Neural cell (in vitro differentiated cells): ENCODE data around the gene NTPCR. TPM values are rescaled to one million over a fixed set of nuclear protein-coding genes. Genes with fewer than 3 reads are reported as not detected.

Experiments used
- H2AFZ ChIP-seq: fragments of 200-600, 300-800 bp; sonication (generic), shearing (Covaris generic); 2 replicates; pipeline ENCODE4 v1.6.0; 2014; ENCODE audit warnings: low read depth, mild to moderate bottlenecking, antibody characterized with exemption, low read length, moderate library complexity
- H3F3A ChIP-seq: fragments of 200-600 bp; shearing (Covaris generic); 2 replicates; pipeline ENCODE4 v1.6.1; 2016; ENCODE audit warnings: mild to moderate bottlenecking, moderate library complexity, mixed read lengths, antibody characterized with exemption, low read length; ENCODE audit not compliant: insufficient read depth, poor library complexity, severe bottlenecking
- H3K27ac ChIP-seq: fragments of 200-600, 300-800 bp; sonication (generic), shearing (Covaris generic); 2 replicates; pipeline ENCODE4 v1.5.1; 2014; ENCODE audit warnings: mild to moderate bottlenecking, low read length, moderate library complexity
- H3K27me3 ChIP-seq: fragments of 300-800, 200-600 bp; sonication (generic), shearing (Covaris generic); 2 replicates; pipeline ENCODE4 v1.6.0; 2014; ENCODE audit warnings: mild to moderate bottlenecking, low read depth, low read length, moderate library complexity; ENCODE audit not compliant: insufficient read depth
- H3K36me3 ChIP-seq: fragments of 300-800, 200-600 bp; sonication (generic), shearing (Covaris generic); 2 replicates; pipeline ENCODE4 v1.5.1; 2014; ENCODE audit warnings: mild to moderate bottlenecking, antibody characterized with exemption, low read length, moderate library complexity; ENCODE audit not compliant: insufficient read depth
- H3K4me2 ChIP-seq: fragments of 300-800, 200-600 bp; sonication (generic), shearing (Covaris generic); 2 replicates; pipeline ENCODE4 v1.6.0; 2014; ENCODE audit warnings: mild to moderate bottlenecking, low read length
- H3K4me3 ChIP-seq: fragments of 300-800, 200-600 bp; sonication (generic), shearing (Covaris generic); 2 replicates; pipeline ENCODE4 v1.5.1; 2014; ENCODE audit warnings: mild to moderate bottlenecking, low read length, moderate library complexity
- H3K79me2 ChIP-seq: fragments of 200-600 bp; shearing (Covaris generic); replicated peaks from 2 replicates; pipeline ENCODE4 v1.6.0; 2014; ENCODE audit warnings: mild to moderate bottlenecking, low read length, moderate library complexity; ENCODE audit not compliant: insufficient read depth
- H3K9ac ChIP-seq: fragments of 300-800, 200-600 bp; sonication (generic), shearing (Covaris generic); 2 replicates; pipeline ENCODE4 v1.6.1; 2016; ENCODE audit warnings: mild to moderate bottlenecking, low read length, mixed read lengths
- H3K9me2 ChIP-seq: fragments of 200-600 bp; shearing (Covaris generic); 2 replicates; pipeline ENCODE4 v1.6.1; 2016; ENCODE audit warnings: mild to moderate bottlenecking, low read length, mixed read lengths; ENCODE audit not compliant: insufficient read depth
- H3K9me3 ChIP-seq: fragments of 200-600, 300-800 bp; sonication (generic), shearing (Covaris generic); 2 replicates; pipeline ENCODE4 v1.6.1; 2016; ENCODE audit warnings: mild to moderate bottlenecking, mixed run types, low read length, moderate library complexity, mixed read lengths
- H4K20me1 ChIP-seq: fragments of 200-600 bp; shearing (Covaris generic); 2 replicates; pipeline ENCODE4 v1.6.1; 2016; ENCODE audit warnings: mild to moderate bottlenecking, mixed run types; ENCODE audit not compliant: insufficient read depth
- CTCF ChIP-seq: fragments of 450-650 bp; IDR thresholded peaks from 2 replicates; pipeline ENCODE4 v1.5.1; 2014; ENCODE audit warnings: antibody characterized with exemption, mild to moderate bottlenecking, moderate library complexity; ENCODE audit not compliant: poor library complexity, severe bottlenecking
- EP300 ChIP-seq: fragments of 450-650 bp; conservative IDR thresholded peaks from 2 replicates; pipeline ENCODE4 v1.6.1; 2014; ENCODE audit warnings: antibody characterized with exemption, mild to moderate bottlenecking, moderate library complexity; ENCODE audit not compliant: poor library complexity, severe bottlenecking
- EZH2 ChIP-seq: fragments of 200-600, 300-800 bp; shearing (Covaris generic), sonication (generic); IDR thresholded peaks from 2 replicates; pipeline ENCODE4 v1.6.1; 2014; ENCODE audit warnings: antibody characterized with exemption, low read length, borderline replicate concordance, mild to moderate bottlenecking; ENCODE audit not compliant: insufficient read depth, poor library complexity, severe bottlenecking
- MXI1 ChIP-seq: fragments of 450-650 bp; conservative IDR thresholded peaks from 2 replicates; pipeline ENCODE4 v1.6.1; 2014; ENCODE audit warnings: antibody characterized with exemption, mild to moderate bottlenecking; ENCODE audit not compliant: poor library complexity, severe bottlenecking
- POLR2AphosphoS5 ChIP-seq: IDR thresholded peaks from 2 replicates; pipeline ENCODE4 v1.6.1; 2012
- RAD21 ChIP-seq: fragments of 450-650 bp; conservative IDR thresholded peaks from 2 replicates; pipeline ENCODE4 v1.6.1; 2014; ENCODE audit warnings: antibody characterized with exemption, mild to moderate bottlenecking, moderate library complexity
- REST ChIP-seq: IDR thresholded peaks from 2 replicates; pipeline ENCODE4 v1.6.1; 2012; ENCODE audit warnings: borderline replicate concordance
- SMC3 ChIP-seq: fragments of 450-650 bp; conservative IDR thresholded peaks from 2 replicates; pipeline ENCODE4 v1.6.1; 2014; ENCODE audit warnings: antibody characterized with exemption, mild to moderate bottlenecking, moderate library complexity; ENCODE audit not compliant: poor library complexity
- TAF1 ChIP-seq: IDR thresholded peaks from 2 replicates; pipeline ENCODE4 v1.6.1; 2012; ENCODE audit warnings: low read depth
- polyA plus RNA-seq: library from polyadenylated mRNA; depleted of rRNA; stranded (reverse); fragments of >200 nt; gene quantifications from 2 replicates; pipeline ENCODE4 v1.2.3, GENCODE V29; 2014

The NTPCR gene
- polyA plus RNA-seq, 1 donor from 2014 or later, result 36.7 TPM

DNA sequence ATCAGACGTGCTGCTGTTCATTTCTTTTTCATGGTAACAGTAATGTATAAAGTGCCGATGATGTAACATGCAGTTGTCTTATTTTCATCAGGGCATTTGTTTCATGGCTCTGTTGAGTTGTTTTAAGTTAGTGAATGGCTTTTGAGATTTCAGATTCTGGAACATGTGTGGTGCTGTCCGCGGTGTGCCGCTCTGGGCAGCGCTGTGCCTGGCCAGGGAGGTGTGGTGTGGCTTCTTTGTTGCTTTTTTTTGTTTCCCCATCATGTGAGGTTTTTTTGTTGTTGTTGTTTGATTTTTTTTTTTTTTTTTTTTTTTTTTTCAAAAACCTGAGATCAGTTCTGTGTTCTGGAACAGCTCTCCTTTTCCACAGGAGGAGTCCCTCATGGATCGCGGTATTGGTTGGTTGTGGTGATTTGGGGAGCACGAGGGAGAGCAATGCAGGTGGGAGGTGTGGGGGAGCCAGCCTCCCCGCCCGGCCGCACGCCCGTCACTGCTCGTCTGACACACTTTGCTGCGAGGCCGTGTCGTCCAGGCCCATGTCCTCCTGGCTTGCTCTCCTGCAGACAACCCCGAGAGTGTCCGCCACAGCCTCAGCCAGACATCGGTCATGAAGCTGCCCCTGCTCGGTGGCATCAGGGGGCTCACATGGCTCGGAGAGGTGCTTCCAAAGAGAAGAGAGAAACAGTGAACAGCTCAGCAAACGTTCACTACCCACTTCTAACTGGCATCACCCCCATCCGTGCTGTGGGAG, 33.6 kb downstream of the NTPCR start:
- Histone ChIP-seq H3F3A (no peaks in the 10 kb centered on the region), H4K20me1 (no peaks in the 10 kb centered on the region), H3K4me2 (no peak overlapping the region), H3K9me3 (no peaks in the 10 kb centered on the region), H3K27me3 (no peaks in the 10 kb centered on the region), H3K79me2 (no peaks in the 10 kb centered on the region), H2AFZ (no peak overlapping the region), H3K9me2 (no peaks in the 10 kb centered on the region), H3K36me3 (peaks cover 12% of the 10 kb centered on the region), H3K4me3 (no peak overlapping the region), H3K9ac (no peak overlapping the region), H3K27ac (no peak overlapping the region)
- TF ChIP-seq SMC3 (no peak), REST (no peak), EP300 (no peak)

DNA sequence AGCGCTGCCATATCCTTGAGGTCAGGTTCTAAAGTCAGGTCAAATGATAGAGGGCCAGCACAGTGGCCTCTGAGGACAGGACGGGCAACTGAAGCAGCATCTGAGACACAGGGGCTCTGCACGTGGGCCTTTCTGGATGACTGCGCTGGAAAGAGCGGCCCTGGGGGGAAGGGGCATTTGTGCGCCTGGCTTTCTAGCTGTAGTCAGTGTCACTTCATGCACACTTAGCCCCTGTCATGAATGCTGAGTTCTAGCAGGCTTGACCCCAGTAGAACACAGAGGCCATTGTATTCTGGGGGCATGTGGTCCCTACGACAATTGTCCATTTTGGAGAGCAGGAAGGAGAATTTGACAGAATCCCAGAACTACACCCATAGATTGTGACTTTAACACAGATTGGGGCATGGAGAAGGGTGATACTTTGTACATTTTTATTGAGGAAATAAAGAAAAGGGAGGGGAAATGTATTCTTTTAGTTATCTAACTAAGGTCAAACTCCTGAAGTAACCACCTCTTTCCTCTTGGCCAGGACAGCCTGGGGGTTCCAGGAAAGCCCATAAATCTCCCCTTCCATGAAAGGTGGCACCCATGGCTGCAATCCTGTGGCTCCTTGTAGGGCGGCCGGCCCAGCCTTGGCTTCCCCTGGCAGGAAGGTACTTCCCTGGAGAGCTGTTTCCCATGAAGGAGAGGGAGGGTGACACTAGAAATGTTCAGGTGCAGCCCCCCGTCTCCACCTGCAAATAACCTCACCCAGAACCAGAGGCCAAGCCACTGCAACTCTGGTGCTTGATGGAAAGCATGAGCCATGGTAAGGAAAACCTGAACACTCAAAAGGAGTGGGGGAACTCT, 34.4 kb downstream of the NTPCR start:
- no peaks in the 10 kb centered on the region for H3K79me2 ChIP-seq
- no peaks in the 10 kb centered on the region for H3F3A ChIP-seq
- no peaks in the 10 kb centered on the region for H4K20me1 ChIP-seq
- H3K27me3 ChIP-seq, result no peaks in the 10 kb centered on the region
- peaks cover 12% of the 10 kb centered on the region for H3K36me3 ChIP-seq
- H3K27ac ChIP-seq, result no peak overlapping the region
- H3K4me3 ChIP-seq, result no peak overlapping the region
- no peak overlapping the region for H3K9ac ChIP-seq
- TF ChIP-seq REST (no peak), EZH2 (no peak), SMC3 (no peak), RAD21 (no peak), POLR2AphosphoS5 (no peak), MXI1 (no peak), TAF1 (no peak), EP300 (no peak), CTCF (no peak)
- H2AFZ ChIP-seq, result no peak overlapping the region
- H3K9me2 ChIP-seq, result no peaks in the 10 kb centered on the region
- H3K4me2 ChIP-seq, result no peak overlapping the region
- no peaks in the 10 kb centered on the region for H3K9me3 ChIP-seq
